Measurements from ENCODE around the gene RFPL4AL1.
"Not testable (repeated sequence)": the region's sequence is repeated elsewhere in the genome, so short reads cannot be mapped to it uniquely, and the experiment has no call there.

RFPL4AL1 gene

GRCh38 chr19:55768818-55769217 lies at the start of gene RFPL4AL1:
Gene RFPL4AL1, plus strand, starts transcription at chr19:55769118. Its CDS starts 2,687 bp downstream, at chr19:55771805.
- DNase-seq; intact Hi-C loops (cut with DNase I): not testable (repeated sequence)

GRCh38 chr19:55720214-55720746 lies 48.6 kb upstream of the RFPL4AL1 start:
- intact Hi-C loops (cut with DNase I): no loop called here
- DNase-seq: no peak

GRCh38 chr19:55720801-55721200 lies 48.1 kb upstream of the RFPL4AL1 start:
- intact Hi-C loops (cut with DNase I): no loop called here

GRCh38 chr19:55723491-55723890 lies 45.4 kb upstream of the RFPL4AL1 start:
- DNase-seq: no peak
- intact Hi-C loops (cut with DNase I): no loop called here

More at GRCh38 chr19:55720801-55721200, 48.1 kb upstream of the RFPL4AL1 start:
- DNase-seq: no peak

- DNase-seq; intact Hi-C loops (cut with DNase I): not testable (repeated sequence)
Measured at GRCh38 chr19:55730378-55730777, 38.5 kb upstream of the RFPL4AL1 start.

- no peak for DNase-seq
- intact Hi-C loops (cut with DNase I): no loop called here
Measured at GRCh38 chr19:55738302-55738701, 30.6 kb upstream of the RFPL4AL1 start, which contains the start of gene NLRP9. Gene NLRP9, minus strand, starts transcription at chr19:55738402. Its CDS starts 28 bp downstream, at chr19:55738374.

- intact Hi-C loops (cut with DNase I): no loop called here
- no peak for DNase-seq
Measured at GRCh38 chr19:55750715-55751114, 18.2 kb upstream of the RFPL4AL1 start.

GRCh38 chr19:55753401-55753800 lies 15.5 kb upstream of the RFPL4AL1 start:
- DNase-seq: no peak

GRCh38 chr19:55756808-55757207 lies 12.1 kb upstream of the RFPL4AL1 start:
- intact Hi-C loops (cut with DNase I); DNase-seq: not testable (repeated sequence)

More at GRCh38 chr19:55753401-55753800, 15.5 kb upstream of the RFPL4AL1 start:
- intact Hi-C loops (cut with DNase I): no loop called here

GRCh38 chr19:55758797-55759196 lies 10.1 kb upstream of the RFPL4AL1 start, which contains the start of gene RFPL4A:
Gene RFPL4A, plus strand, starts transcription at chr19:55759097. Its CDS starts 2,704 bp downstream, at chr19:55761801.
- DNase-seq; intact Hi-C loops (cut with DNase I): not testable (repeated sequence)

GRCh38 chr19:55766466-55766865 lies 2.5 kb upstream of the RFPL4AL1 start:
- peak in 5 of 42 donors; percentile 1 to 25 (median 9) for DNase-seq
- intact Hi-C loops (cut with DNase I): no loop called here

GRCh38 chr19:55769632-55770031 lies 714 bp downstream of the RFPL4AL1 start:
- intact Hi-C loops (cut with DNase I); DNase-seq: not testable (repeated sequence)

GRCh38 chr19:55777528-55777927 lies 8.6 kb downstream of the RFPL4AL1 start:
- no peak for DNase-seq

GRCh38 chr19:55778331-55778730 lies 9.4 kb downstream of the RFPL4AL1 start:
- DNase-seq: no peak
- intact Hi-C loops (cut with DNase I): no loop called here

More at GRCh38 chr19:55777528-55777927, 8.6 kb downstream of the RFPL4AL1 start:
- intact Hi-C loops (cut with DNase I): no loop called here

GRCh38 chr19:55781112-55781511 lies 12.2 kb downstream of the RFPL4AL1 start:
- intact Hi-C loops (cut with DNase I): no loop called here

GRCh38 chr19:55795021-55795420 lies 26.1 kb downstream of the RFPL4AL1 start:
- no peak for DNase-seq
- intact Hi-C loops (cut with DNase I): no loop called here

More at GRCh38 chr19:55781112-55781511, 12.2 kb downstream of the RFPL4AL1 start:
- no peak for DNase-seq

- intact Hi-C loops (cut with DNase I): no loop called here
- DNase-seq: no peak
Measured at GRCh38 chr19:55801416-55801815, 32.5 kb downstream of the RFPL4AL1 start.

- intact Hi-C loops (cut with DNase I): no loop called here
- DNase-seq: no peak
Measured at GRCh38 chr19:55802281-55802680, 33.4 kb downstream of the RFPL4AL1 start.

GRCh38 chr19:55809381-55810058 lies 40.6 kb downstream of the RFPL4AL1 start:
- peak in 33 of 42 donors; percentile 3 to 63 (median 19) for DNase-seq
- intact Hi-C loops (cut with DNase I): no loop called here

- DNase-seq: no peak
- intact Hi-C loops (cut with DNase I): no loop called here
Measured at GRCh38 chr19:55811340-55811739, 42.4 kb downstream of the RFPL4AL1 start.

All from head of caudate nucleus (tissue), 42 donors.